ENCODE results near the gene CDH26.

The CDH26 gene

GRCh38 chr20:59945731-59946130 is 12.5 kb upstream of the CDH26 start:
- Histone ChIP-seq H2AFZ (ENCODE audit: low read depth, low read length, severe bottlenecking) (no peak overlapping the region), H3F3A (ENCODE audit: insufficient read depth) (peaks cover 30% of the 10 kb centered on the region), H3K36me3 (ENCODE audit: low read length) (peaks cover 22% of the 10 kb centered on the region), H3K27ac (ENCODE audit: low read depth, low read length) (no peak overlapping the region), H4K20me1 (ENCODE audit: low read depth, low read length) (no peaks in the 10 kb centered on the region), H3K9me3 (ENCODE audit: insufficient read depth, low read length) (no peaks in the 10 kb centered on the region), H3K9ac (ENCODE audit: low read length) (no peak overlapping the region), H3K4me2 (ENCODE audit: low read depth, low read length, poor library complexity, severe bottlenecking) (no peak overlapping the region), H3K9me2 (replicated peaks; ENCODE audit: insufficient read depth, low read length) (no peaks in the 10 kb centered on the region), H3K27me3 (ENCODE audit: low read length) (no peaks in the 10 kb centered on the region), H3K4me3 (ENCODE audit: insufficient read depth, low read length, poor library complexity, severe bottlenecking) (no peak overlapping the region), H3K79me2 (ENCODE audit: insufficient read depth, low read length) (peaks cover 12% of the 10 kb centered on the region)
- TF ChIP-seq EZH2phosphoT487 (conservative IDR thresholded peaks at IDR 0.05; ENCODE audit: low read length) (no peak), CTCF (IDR thresholded peaks at IDR 0.05; ENCODE audit: insufficient read depth, low read length, poor library complexity, severe bottlenecking) (no peak)

DNA sequence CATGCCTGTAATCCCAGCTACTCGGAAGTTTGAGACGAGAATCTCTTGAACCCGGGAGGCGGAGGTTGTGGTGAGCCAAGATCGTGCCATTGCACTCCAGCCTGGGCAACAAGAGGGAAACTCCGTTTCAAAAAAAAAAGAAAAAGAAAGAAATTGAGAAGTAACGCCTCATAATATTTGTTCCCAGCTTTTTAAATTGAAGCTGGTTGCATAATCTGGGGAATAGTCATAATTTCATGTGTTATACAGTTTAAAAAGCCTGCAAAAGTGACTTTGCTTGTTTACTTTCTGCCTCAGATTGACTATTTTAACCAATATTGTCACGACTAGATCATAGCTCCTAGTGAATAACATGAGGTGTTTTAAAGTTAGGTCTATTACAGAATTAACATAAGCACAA is 10.8 kb upstream of the CDH26 start:
- TF ChIP-seq EZH2phosphoT487 (conservative IDR thresholded peaks at IDR 0.05; ENCODE audit: low read length) (no peak), CTCF (IDR thresholded peaks at IDR 0.05; ENCODE audit: insufficient read depth, low read length, poor library complexity, severe bottlenecking) (no peak)
- no peaks in the 10 kb centered on the region for H3K79me2 ChIP-seq (ENCODE audit: insufficient read depth, low read length)
- H2AFZ ChIP-seq (ENCODE audit: low read depth, low read length, severe bottlenecking) = no peak overlapping the region
- peaks cover 15% of the 10 kb centered on the region for H3K36me3 ChIP-seq (ENCODE audit: low read length)
- no peaks in the 10 kb centered on the region for H3K9me3 ChIP-seq (ENCODE audit: insufficient read depth, low read length)
- no peaks in the 10 kb centered on the region for H3K27me3 ChIP-seq (ENCODE audit: low read length)
- peaks cover 22% of the 10 kb centered on the region for H3F3A ChIP-seq (ENCODE audit: insufficient read depth)
- no peak overlapping the region for H3K9ac ChIP-seq (ENCODE audit: low read length)
- no peak overlapping the region for H3K4me3 ChIP-seq (ENCODE audit: insufficient read depth, low read length, poor library complexity, severe bottlenecking)
- peak overlapping the region; percentile 70; the same call in 1 of the 2 replicates for H3K27ac ChIP-seq (ENCODE audit: low read depth, low read length)
- H3K4me2 ChIP-seq (ENCODE audit: low read depth, low read length, poor library complexity, severe bottlenecking) = no peak overlapping the region
- no peaks in the 10 kb centered on the region for H4K20me1 ChIP-seq (ENCODE audit: low read depth, low read length)
- H3K9me2 ChIP-seq (replicated peaks; ENCODE audit: insufficient read depth, low read length) = no peaks in the 10 kb centered on the region

GRCh38 chr20:59948212-59948611 is 10.0 kb upstream of the CDH26 start:
- Histone ChIP-seq H3K27me3 (ENCODE audit: low read length) (no peaks in the 10 kb centered on the region), H4K20me1 (ENCODE audit: low read depth, low read length) (no peaks in the 10 kb centered on the region), H3K4me2 (ENCODE audit: low read depth, low read length, poor library complexity, severe bottlenecking) (peak overlapping the region; percentile 66), H3F3A (ENCODE audit: insufficient read depth) (peaks cover 20% of the 10 kb centered on the region), H3K4me3 (ENCODE audit: insufficient read depth, low read length, poor library complexity, severe bottlenecking) (no peak overlapping the region), H3K36me3 (ENCODE audit: low read length) (peaks cover 6% of the 10 kb centered on the region; the same call in 1 of the 2 replicates), H3K9me2 (replicated peaks; ENCODE audit: insufficient read depth, low read length) (no peaks in the 10 kb centered on the region), H3K9ac (ENCODE audit: low read length) (no peak overlapping the region; the same call in 1 of the 2 replicates), H2AFZ (ENCODE audit: low read depth, low read length, severe bottlenecking) (peak overlapping the region; percentile 75), H3K27ac (ENCODE audit: low read depth, low read length) (peak overlapping the region; percentile 70), H3K79me2 (ENCODE audit: insufficient read depth, low read length) (no peaks in the 10 kb centered on the region), H3K9me3 (ENCODE audit: insufficient read depth, low read length) (no peaks in the 10 kb centered on the region)
- TF ChIP-seq CTCF (IDR thresholded peaks at IDR 0.05; ENCODE audit: insufficient read depth, low read length, poor library complexity, severe bottlenecking) (no peak), EZH2phosphoT487 (conservative IDR thresholded peaks at IDR 0.05; ENCODE audit: low read length) (no peak)
